Measurements from ENCODE around the gene HIP1. TPM values are rescaled to one million over a fixed set of nuclear protein-coding genes. Genes with fewer than 3 reads are reported as not detected.
"Not testable (repeated sequence)": the region's sequence is repeated elsewhere in the genome, so short reads cannot be mapped to it uniquely, and the experiment has no call there.

HIP1 gene
- total RNA-seq, 1 donor from 2014 or later: 39.2 TPM

DNA sequence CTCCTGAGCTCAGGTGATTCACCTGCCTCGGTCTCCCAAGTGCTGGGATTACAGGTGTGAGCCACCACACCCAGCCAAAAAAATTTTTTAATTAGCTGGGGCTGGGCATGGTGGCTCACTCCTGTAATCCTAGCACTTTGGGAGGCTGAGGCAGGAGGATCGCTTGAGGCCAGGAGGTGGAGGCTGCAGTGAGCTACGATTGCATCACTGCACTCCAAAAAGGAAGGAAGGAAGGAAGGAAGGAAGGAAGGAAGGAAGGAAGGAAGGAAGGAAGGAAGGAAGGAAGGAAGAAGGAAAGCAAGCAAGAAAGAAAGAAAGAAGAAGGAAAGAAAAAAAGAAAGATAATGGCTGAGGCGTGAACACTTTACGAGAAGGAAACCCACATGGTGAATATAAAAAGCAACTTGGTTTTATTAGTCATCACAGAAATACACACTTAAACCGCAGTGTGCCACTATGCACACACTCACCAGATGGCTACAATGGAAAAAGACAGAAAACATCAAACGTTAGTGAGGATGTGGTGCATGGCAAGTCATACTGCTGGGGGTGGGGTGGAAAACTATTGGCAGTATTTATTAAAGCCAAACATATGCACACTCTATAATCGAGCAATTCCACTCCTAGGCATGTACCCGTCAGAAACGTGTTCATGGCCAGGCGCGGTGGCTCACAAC, 37.7 kb upstream of the HIP1 start:
- H4K20me1 ChIP-seq (ENCODE audit: low read depth): no peaks in the 10 kb centered on the region
- H3K9me3 ChIP-seq (ENCODE audit: low read depth): no peaks in the 10 kb centered on the region
- H3K4me1 Mint-ChIP-seq: peaks cover 13% of the 10 kb centered on the region
- H3K4me1 ChIP-seq: peaks cover 3% of the 10 kb centered on the region
- H3K4me3 Mint-ChIP-seq: no peak overlapping the region
- H3K4me2 ChIP-seq: no peak overlapping the region
- no peaks in the 10 kb centered on the region for H3K36me3 Mint-ChIP-seq
- no peak for DNase-seq (ENCODE audit: low spot score)
- peaks cover under 1% of the 10 kb centered on the region for H3K9me3 Mint-ChIP-seq
- no peak overlapping the region for H3K4me3 ChIP-seq
- no peaks in the 10 kb centered on the region for H3K36me3 ChIP-seq
- no peaks in the 10 kb centered on the region for H3K79me2 ChIP-seq (ENCODE audit: low read depth)
- no peak overlapping the region for H3K9ac ChIP-seq
- no peak overlapping the region for H3K27ac ChIP-seq
- peaks cover 3% of the 10 kb centered on the region for H3K27me3 Mint-ChIP-seq (ENCODE audit: insufficient read depth, low read depth)
- no peaks in the 10 kb centered on the region for H3F3A ChIP-seq (ENCODE audit: low read depth)
- H3K27me3 ChIP-seq: no peaks in the 10 kb centered on the region
- no peak overlapping the region for H3K27ac Mint-ChIP-seq
- TF ChIP-seq, protein P1, sequence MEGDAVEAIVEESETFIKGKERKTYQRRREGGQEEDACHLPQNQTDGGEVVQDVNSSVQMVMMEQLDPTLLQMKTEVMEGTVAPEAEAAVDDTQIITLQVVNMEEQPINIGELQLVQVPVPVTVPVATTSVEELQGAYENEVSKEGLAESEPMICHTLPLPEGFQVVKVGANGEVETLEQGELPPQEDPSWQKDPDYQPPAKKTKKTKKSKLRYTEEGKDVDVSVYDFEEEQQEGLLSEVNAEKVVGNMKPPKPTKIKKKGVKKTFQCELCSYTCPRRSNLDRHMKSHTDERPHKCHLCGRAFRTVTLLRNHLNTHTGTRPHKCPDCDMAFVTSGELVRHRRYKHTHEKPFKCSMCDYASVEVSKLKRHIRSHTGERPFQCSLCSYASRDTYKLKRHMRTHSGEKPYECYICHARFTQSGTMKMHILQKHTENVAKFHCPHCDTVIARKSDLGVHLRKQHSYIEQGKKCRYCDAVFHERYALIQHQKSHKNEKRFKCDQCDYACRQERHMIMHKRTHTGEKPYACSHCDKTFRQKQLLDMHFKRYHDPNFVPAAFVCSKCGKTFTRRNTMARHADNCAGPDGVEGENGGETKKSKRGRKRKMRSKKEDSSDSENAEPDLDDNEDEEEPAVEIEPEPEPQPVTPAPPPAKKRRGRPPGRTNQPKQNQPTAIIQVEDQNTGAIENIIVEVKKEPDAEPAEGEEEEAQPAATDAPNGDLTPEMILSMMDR (IDR thresholded peaks at IDR 0.05): no peak
- no peak overlapping the region for H2AFZ ChIP-seq (replicated peaks)

DNA sequence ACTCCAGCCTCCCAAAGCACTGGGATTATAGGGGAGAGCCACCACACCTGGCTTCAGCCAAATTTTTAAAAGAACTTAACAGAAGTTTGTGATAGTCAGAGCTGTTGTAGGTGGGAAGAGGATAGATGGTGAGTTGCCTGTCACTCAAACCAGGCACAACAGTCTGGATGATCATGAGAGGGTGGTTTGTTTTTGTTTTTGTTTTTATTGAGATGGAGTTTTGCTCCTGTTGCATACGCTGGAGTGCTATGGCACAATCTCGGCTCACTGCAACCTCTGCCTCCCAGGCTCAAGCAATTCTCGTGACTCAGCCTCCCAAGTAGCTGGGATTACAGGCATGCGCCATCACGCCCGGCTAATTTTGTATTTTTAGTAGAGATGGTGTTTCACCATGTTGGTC, 35.2 kb upstream of the HIP1 start:
- H3K27me3 ChIP-seq; H3K4me2 ChIP-seq; H3F3A ChIP-seq (ENCODE audit: low read depth); DNase-seq (ENCODE audit: low spot score); H2AFZ ChIP-seq (replicated peaks); H3K9me3 ChIP-seq (ENCODE audit: low read depth); H3K9ac ChIP-seq; H3K4me1 ChIP-seq; H3K27me3 Mint-ChIP-seq (ENCODE audit: insufficient read depth, low read depth); H3K79me2 ChIP-seq (ENCODE audit: low read depth); H3K4me3 Mint-ChIP-seq; H3K4me1 Mint-ChIP-seq; H4K20me1 ChIP-seq (ENCODE audit: low read depth); H3K36me3 ChIP-seq; H3K4me3 ChIP-seq; H3K27ac Mint-ChIP-seq; H3K36me3 Mint-ChIP-seq; H3K9me3 Mint-ChIP-seq; H3K27ac ChIP-seq: not testable (repeated sequence)

DNA sequence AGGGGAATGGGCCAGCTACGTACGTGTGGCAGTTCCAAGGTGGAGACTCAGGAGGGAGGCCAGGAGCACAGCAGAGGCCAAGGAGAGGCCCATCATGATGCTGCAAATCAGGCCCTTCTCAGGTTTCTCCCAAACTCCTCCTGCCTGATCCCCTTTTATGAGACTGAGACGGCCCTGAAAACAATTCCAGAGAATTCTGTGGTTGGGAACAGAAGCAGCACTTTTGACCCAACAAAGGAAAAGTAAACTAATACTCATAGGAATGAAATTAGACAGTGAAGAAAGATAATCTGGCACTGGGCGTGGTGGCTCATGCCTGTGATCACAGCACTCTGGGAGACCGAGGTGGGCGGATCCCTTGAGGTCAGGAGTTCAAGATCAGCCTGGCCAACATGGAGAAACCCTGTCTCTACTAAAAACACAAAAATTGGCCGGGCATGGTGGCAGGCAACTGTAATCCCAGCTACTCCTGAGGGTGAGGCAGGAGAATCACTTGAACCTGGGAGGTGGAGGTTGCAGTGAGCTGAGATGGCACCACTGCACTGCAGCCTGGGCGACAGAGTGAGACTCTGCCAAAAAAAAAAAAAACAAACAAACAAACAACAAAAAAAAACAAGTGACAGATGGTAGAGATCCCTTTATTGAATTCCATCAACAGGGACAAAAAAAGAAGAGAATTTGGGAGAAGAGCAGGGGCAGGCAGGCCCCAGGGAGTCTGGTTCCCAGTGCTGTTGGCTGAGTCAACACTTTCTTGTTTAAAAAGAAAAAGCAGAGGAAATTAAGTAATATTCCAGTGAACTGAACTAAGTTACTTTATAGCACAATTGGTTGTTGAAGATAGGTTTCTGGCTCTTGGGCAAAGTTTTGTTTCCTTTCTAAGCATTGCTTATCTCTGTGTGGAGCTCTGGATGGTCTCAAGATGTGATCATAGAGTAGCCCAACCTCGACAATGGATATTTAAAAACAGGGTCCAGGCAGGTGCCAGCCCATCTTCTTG, 33.6 kb upstream of the HIP1 start, which contains the start of gene CCL26:
Gene CCL26, minus strand, starts transcription at position 131 of the 997 bp plus-strand sequence. Its CDS starts 35 bp downstream, at position 96.
- no peak for TF ChIP-seq EZH2phosphoT487 (IDR thresholded peaks at IDR 0.05)
- TF ChIP-seq, protein P1 (IDR thresholded peaks at IDR 0.05): no peak
- TF ChIP-seq EZH2 (IDR thresholded peaks at IDR 0.05): no peak
- Histone ChIP-seq H3F3A (ENCODE audit: low read depth) (no peaks in the 10 kb centered on the region), H3K4me2 (no peak within 1 kb of the TSS), H3K79me2 (ENCODE audit: low read depth) (no peaks in the 10 kb centered on the region), H2AFZ (replicated peaks) (no peak within 1 kb of the TSS), H3K36me3 (no peaks in the 10 kb centered on the region), H3K4me1 (no peaks in the 10 kb centered on the region), H3K9ac (no peak within 1 kb of the TSS), H3K9me3 (ENCODE audit: low read depth) (no peaks in the 10 kb centered on the region), H3K27ac (no peak within 1 kb of the TSS), H3K27me3 (no peaks in the 10 kb centered on the region), H4K20me1 (ENCODE audit: low read depth) (no peaks in the 10 kb centered on the region), H3K4me3 (no peak within 1 kb of the TSS)
- H3K4me3 Mint-ChIP-seq: no peak within 1 kb of the TSS
- H3K27ac Mint-ChIP-seq: peak within 1 kb of the TSS; percentile 34
- peaks cover 10% of the 10 kb centered on the region for H3K27me3 Mint-ChIP-seq (ENCODE audit: insufficient read depth, low read depth)
- no peak for DNase-seq (ENCODE audit: low spot score)
- no peaks in the 10 kb centered on the region for H3K9me3 Mint-ChIP-seq
- H3K4me1 Mint-ChIP-seq: peaks cover 3% of the 10 kb centered on the region
- H3K36me3 Mint-ChIP-seq: no peaks in the 10 kb centered on the region
